ENCODE results near the gene LHX6. TPM values are rescaled to one million over a fixed set of nuclear protein-coding genes. Genes with fewer than 3 reads are reported as not detected.

Gene LHX6
- total RNA-seq, 6 donors from 2014 or later, result 1.0 to 11.3 (median 2.9) TPM

DNA sequence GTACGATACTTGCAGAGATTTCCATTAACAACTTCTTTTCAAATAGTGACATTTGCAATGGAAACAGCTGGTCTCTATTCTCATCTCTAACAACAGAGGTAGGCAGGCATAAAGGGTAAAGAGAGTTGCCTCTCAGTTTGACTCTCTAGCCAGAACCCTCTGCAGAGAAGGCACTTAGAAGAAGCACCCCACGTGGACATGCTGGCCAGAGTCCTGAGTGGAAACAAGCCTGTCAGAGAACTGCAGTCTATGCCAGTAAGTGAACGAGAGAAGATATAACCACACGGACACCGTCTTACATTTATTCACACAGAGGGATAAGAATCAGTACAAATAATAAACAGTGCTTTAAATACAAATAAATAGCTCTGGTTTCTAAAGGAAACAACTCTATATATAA is 11.0 kb upstream of the LHX6 start:
- 77 to 80% methylated on average over 5 of the region's 5 CpGs for WGBS, 2 donors

DNA sequence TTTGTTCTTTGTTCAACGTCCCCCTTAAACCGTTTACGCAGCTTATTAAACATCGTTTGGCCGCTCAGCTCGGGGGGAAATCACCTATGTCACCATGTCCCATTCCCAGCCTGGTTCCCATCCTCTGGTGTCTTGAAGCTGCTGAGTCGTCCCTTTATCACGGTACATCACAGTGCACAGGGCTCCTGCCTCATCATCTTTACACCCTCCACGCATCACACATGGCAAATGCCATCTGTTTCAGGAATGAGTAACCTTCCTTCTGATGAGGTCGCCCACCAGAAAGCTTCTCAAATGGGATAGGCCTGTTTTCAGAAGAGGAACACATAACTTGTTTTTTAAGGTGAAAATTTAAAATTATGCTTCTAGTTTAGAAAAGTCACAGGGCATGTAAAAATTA is 7.9 kb upstream of the LHX6 start:
- DNase-seq (no peak), ATAC-seq (ENCODE audit: low FRiP score in 2 of 2) (no peak)
- H3K27ac ChIP-seq, result no peak overlapping the region
- H3K27me3 ChIP-seq, result no peaks in the 10 kb centered on the region
- no peak for TF ChIP-seq POLR2A (IDR thresholded peaks at IDR 0.05)
- TF ChIP-seq EP300 (IDR thresholded peaks at IDR 0.05), result no peak
- no peak for TF ChIP-seq POLR2AphosphoS5 (IDR thresholded peaks at IDR 0.05)
- TF ChIP-seq CTCF (IDR thresholded peaks at IDR 0.05), result no peak
- no peaks in the 10 kb centered on the region for H3K9me3 ChIP-seq
- peaks cover 0 to 31% (median 9%) of the 10 kb centered on the region in 4 donors for H3K36me3 ChIP-seq
- 82 to 84% methylated on average over 10 of the region's 10 CpGs for WGBS, 2 donors
- H3K4me3 ChIP-seq, result no peak overlapping the region
- peaks cover 0 to 3% (median 0%) of the 10 kb centered on the region in 4 donors for H3K4me1 ChIP-seq

More for the DNA sequence above, 11.0 kb upstream of the LHX6 start:
- no peaks in the 10 kb centered on the region for H3K9me3 ChIP-seq
- no peak overlapping the region for H3K27ac ChIP-seq
- no peaks in the 10 kb centered on the region for H3K27me3 ChIP-seq
- H3K4me1 ChIP-seq, result no peaks in the 10 kb centered on the region
- H3K36me3 ChIP-seq, result peaks cover 10 to 61% (median 33%) of the 10 kb centered on the region in 4 donors
- TF ChIP-seq CTCF (IDR thresholded peaks at IDR 0.05) (no peak), POLR2A (IDR thresholded peaks at IDR 0.05) (no peak), EP300 (IDR thresholded peaks at IDR 0.05) (no peak), POLR2AphosphoS5 (IDR thresholded peaks at IDR 0.05) (no peak)
- DNase-seq (no peak), ATAC-seq (ENCODE audit: low FRiP score in 2 of 2) (no peak)
- no peak overlapping the region for H3K4me3 ChIP-seq

DNA sequence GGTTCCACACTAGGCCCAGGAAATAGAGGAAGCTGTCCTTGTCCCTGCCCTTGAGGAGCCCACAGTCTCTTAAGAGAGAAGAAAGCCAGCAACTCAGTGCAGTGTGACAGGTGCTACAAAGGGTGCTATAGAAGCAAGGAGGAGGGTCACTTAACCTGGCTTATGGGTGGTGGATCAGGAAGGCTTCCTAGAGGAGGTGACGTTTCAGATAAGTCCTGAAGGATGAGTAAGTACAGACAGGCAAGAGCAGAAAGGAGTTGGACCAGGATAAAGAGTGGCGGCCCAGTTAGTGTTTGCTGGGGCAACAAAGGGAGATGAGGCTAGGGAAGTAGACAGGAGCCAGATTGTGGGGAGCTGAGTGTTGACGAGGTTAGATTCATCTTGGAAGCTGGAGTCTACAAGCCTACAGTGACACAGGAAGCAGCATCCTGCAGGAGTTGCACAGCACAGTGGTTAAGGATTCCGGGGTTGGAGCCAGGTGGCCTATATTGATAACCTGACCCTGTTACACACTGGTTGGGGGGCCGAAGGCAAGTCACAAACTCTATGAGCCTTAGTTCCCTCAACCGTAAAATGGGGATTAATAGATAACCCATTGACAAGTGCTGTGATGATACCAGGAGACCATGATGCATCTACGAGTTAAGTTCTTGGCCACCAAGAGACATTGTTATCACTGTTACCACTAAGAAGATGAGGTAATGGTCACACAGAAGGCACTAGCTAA is 5.4 kb upstream of the LHX6 start:
- peaks cover 0 to 11% (median 3%) of the 10 kb centered on the region in 4 donors for H3K27me3 ChIP-seq
- DNase-seq (no peak), ATAC-seq (ENCODE audit: low FRiP score in 2 of 2) (no peak)
- WGBS, 2 donors, result 78 to 95% methylated on average over 7 of the region's 7 CpGs
- H3K36me3 ChIP-seq, result peaks cover 0 to 6% (median 0%) of the 10 kb centered on the region in 4 donors
- TF ChIP-seq POLR2AphosphoS5 (IDR thresholded peaks at IDR 0.05), result no peak
- no peak for TF ChIP-seq EP300 (IDR thresholded peaks at IDR 0.05)
- TF ChIP-seq CTCF (IDR thresholded peaks at IDR 0.05), result no peak
- no peak for TF ChIP-seq POLR2A (IDR thresholded peaks at IDR 0.05)
- H3K4me3 ChIP-seq, result no peak overlapping the region
- no peaks in the 10 kb centered on the region for H3K9me3 ChIP-seq
- peaks cover 0 to 4% (median 0%) of the 10 kb centered on the region in 4 donors for H3K4me1 ChIP-seq
- H3K27ac ChIP-seq, result no peak overlapping the region

DNA sequence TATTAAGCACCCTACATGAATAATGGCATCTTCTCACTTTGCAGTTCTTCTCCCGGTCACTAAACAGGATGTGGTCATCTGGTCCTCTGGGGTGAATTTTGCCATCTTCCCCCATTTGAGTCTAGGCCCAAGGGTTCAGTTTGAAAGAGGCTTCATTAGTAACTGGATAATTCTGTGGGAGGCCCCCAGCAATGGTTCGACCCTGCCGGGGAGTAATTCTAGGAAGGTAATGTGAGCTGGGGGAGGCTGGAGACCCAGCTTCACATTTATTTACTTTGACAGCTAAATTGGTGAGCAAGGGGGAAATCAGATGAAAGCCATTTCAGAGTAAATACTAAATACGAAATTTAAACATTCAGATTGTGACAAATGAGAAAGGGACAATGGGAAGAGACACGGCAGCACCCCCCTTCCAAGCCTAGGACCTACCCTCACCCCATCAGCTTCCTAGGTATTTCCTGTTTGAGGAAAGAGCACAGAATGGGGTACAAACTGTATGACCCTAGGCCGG is 4.1 kb upstream of the LHX6 start:
- Histone ChIP-seq H3K27ac (no peak overlapping the region), H3K9me3 (no peaks in the 10 kb centered on the region), H3K4me1 (peaks cover 8 to 18% (median 10%) of the 10 kb centered on the region in 4 donors), H3K27me3 (peaks cover 0 to 25% (median 13%) of the 10 kb centered on the region in 4 donors), H3K4me3 (no peak overlapping the region), H3K36me3 (no peaks in the 10 kb centered on the region)
- TF ChIP-seq POLR2A (IDR thresholded peaks at IDR 0.05) (no peak), POLR2AphosphoS5 (IDR thresholded peaks at IDR 0.05) (no peak), EP300 (IDR thresholded peaks at IDR 0.05) (no peak), CTCF (IDR thresholded peaks at IDR 0.05) (no peak)
- DNase-seq, result no peak
- WGBS, 2 donors, result 61 to 65% methylated on average over 6 of the region's 6 CpGs
- ATAC-seq (ENCODE audit: low FRiP score in 2 of 2), result no peak

Data from upper lobe of left lung (tissue), 6 donors.